Activated CD4-positive, alpha-beta T cell treated with anti-CD3 and anti-CD28 coated beads, Interleukin-2, amount 10 ng/mL, durations not matched to agents 7 days and 5 days (primary cell): Measurements from ENCODE around the gene ATXN7L3. TPM values are rescaled to one million over a fixed set of nuclear protein-coding genes. Genes with fewer than 3 reads are reported as not detected.

Experiments
- CTCF ChIA-PET: fragments of 350-600 bp; sonication (Branson Sonifier 250); formaldehyde crosslinking; loops from one replicate; lab custom pipeline; 2021; ENCODE audit warnings: antibody characterized with exemption; lab: Charles Lee
- POLR2A ChIA-PET: fragments of 350-600 bp; sonication (Branson Sonifier 250); formaldehyde crosslinking; loops from one replicate; lab custom pipeline; 2021; ENCODE audit warnings: antibody characterized with exemption; lab: Charles Lee
- DNase-seq: peaks from one replicate; pipeline ENCODE4 v3.0.0-alpha.2; 2020
- H3K27ac Mint-ChIP-seq: one replicate; pipeline ENCODE4 v1.8.0; 2021; ENCODE audit warnings: mild to moderate bottlenecking, moderate library complexity, mixed read lengths
- H3K27me3 Mint-ChIP-seq: one replicate; pipeline ENCODE4 v1.8.0; 2021; ENCODE audit warnings: mixed read lengths
- H3K36me3 Mint-ChIP-seq: one replicate; pipeline ENCODE4 v1.8.0; 2021; ENCODE audit warnings: low read depth, mixed read lengths
- H3K4me1 Mint-ChIP-seq: one replicate; pipeline ENCODE4 v1.8.0; 2021; ENCODE audit warnings: mixed read lengths
- H3K4me3 Mint-ChIP-seq: one replicate; pipeline ENCODE4 v1.8.0; 2021; ENCODE audit warnings: mild to moderate bottlenecking, moderate library complexity, mixed read lengths
- H3K9me3 Mint-ChIP-seq: one replicate; pipeline ENCODE4 v1.8.0; 2021; ENCODE audit warnings: mixed read lengths
- total RNA-seq, 2 experiments: library from RNA; stranded (reverse); gene quantifications; one replicate each; pipeline ENCODE4 v1.2.3, GENCODE V29; 2021

ATXN7L3 gene
- total RNA-seq, 2 experiments from 2014 or later = 110 to 112 TPM

DNA sequence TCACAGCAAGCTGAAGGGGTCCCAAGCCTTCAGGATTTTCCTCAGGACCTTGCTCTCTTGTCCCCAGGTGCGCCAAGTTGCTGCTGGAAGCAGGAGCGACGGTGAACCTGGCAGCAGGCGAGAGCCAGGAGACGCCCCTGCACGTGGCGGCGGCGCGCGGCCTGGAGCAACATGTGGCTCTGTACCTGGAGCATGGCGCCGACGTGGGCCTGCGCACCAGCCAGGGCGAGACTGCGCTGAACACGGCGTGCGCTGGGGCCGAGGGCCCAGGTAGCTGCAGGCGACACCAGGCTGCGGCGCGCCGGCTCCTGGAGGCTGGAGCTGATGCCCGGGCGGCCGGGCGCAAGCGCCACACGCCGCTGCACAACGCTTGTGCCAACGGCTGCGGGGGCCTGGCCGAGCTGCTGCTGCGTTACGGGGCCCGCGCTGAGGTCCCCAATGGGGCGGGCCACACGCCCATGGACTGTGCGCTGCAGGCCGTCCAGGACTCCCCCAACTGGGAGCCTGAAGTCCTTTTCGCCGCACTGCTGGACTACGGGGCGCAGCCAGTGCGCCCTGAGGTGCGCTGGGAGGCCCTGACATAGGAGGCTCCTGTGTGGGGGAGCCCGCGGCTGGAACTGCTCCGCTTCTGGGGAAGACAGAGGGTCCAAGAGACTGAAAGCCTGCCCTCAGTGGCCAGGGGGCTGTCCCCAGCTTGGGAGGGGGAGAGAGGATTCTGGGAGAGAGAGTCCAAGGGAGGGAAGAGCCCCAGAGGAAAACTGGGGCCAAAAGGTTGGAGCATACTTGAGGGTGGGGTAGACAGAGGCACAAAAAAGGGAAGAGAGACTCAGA is 22.8 kb downstream of the ATXN7L3 start:
- Mint-ChIP-seq H3K36me3 (peaks cover 19% of the 10 kb centered on the region), H3K27me3 (no peaks in the 10 kb centered on the region), H3K4me3 (no peak overlapping the region), H3K9me3 (no peaks in the 10 kb centered on the region), H3K27ac (no peak overlapping the region), H3K4me1 (peaks cover 3% of the 10 kb centered on the region)
- no peak for DNase-seq
- POLR2A ChIA-PET = no interaction called here
- CTCF ChIA-PET = no interaction called here

DNA sequence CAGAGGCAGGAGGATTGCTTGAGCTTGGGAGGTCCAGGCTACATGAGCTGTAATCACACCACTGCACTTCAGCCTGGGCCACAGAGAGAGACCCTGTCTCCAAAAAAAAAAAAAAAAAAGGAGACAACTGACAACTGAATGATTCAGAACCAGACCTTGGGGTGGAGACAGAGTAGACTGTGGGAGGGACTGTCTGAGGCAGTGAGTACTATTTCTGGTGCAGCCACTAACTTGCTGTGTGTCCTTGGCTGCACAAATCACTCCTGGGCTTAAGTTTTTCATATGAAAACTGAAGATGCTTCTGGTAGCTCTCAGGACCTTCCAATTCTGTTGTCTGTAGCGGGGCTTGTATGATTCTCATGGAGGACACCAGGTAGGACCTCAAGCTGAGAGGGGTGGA is 23.4 kb downstream of the ATXN7L3 start:
- DNase-seq = no peak
- Mint-ChIP-seq H3K27me3 (no peaks in the 10 kb centered on the region), H3K9me3 (no peaks in the 10 kb centered on the region), H3K4me1 (no peaks in the 10 kb centered on the region), H3K36me3 (peaks cover 15% of the 10 kb centered on the region), H3K27ac (no peak overlapping the region), H3K4me3 (no peak overlapping the region)
- ChIA-PET POLR2A (no interaction called here), CTCF (no interaction called here)

DNA sequence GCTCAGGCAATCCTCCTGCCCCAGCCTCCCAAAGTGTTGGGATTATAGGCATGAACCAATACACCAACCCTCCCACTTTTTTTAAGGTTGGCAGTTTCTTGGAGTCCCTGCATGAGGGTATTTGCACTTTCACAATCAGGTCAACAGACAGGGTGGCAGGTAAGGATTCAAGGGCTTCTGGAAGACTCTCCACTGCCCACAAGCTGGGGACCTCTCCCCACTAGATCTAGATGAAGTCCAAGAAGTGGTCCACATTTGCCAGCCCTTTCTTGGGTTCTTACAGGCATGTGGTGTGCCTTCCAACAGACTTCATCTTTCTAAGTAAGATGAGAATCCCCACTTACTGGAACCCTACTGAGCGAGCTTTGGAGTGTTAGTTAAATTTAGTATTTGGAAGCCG is 25.3 kb downstream of the ATXN7L3 start:
- CTCF ChIA-PET = interaction anchor here (0.6 to 1.0 kb wide), 2 partner anchors 36 to 1054 kb away, joined by 3 read pairs; no protein-coding TSS in a partner anchor
- Mint-ChIP-seq H3K4me3 (no peak overlapping the region), H3K27ac (no peak overlapping the region), H3K9me3 (no peaks in the 10 kb centered on the region), H3K27me3 (no peaks in the 10 kb centered on the region), H3K36me3 (peaks cover 15% of the 10 kb centered on the region), H3K4me1 (no peaks in the 10 kb centered on the region)
- DNase-seq = no peak
- POLR2A ChIA-PET = no interaction called here

DNA sequence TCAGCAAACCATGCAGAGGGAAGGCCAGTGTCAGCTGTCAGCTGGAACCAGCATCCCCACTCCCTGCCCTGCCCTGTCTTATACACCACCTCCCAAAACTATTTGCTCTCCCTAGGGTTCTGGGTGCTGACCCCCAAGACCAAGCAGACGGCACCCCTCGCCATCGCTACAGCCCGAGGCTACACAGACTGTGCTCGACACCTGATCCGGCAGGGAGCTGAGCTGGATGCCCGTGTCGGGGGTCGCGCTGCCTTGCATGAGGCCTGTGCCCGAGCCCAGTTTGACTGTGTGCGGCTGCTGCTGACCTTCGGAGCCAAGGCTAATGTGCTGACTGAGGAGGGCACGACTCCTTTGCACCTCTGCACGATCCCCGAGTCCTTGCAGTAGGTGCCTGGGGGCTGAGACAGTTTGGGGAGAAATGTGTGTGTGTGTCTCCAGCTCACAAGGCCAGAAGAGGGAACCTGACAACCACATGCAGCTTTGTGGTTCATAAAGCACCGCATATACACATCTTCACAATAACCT is 27.7 kb downstream of the ATXN7L3 start:
- no peak overlapping the region for H3K4me3 Mint-ChIP-seq
- DNase-seq = no peak
- CTCF ChIA-PET = interaction anchor here (0.7 to 2.2 kb wide), 6 partner anchors 8 to 145 kb away, joined by 3 to 8 read pairs (median 4); partner anchors contain the start of gene TMUB2
- POLR2A ChIA-PET = no interaction called here
- H3K4me1 Mint-ChIP-seq = peaks cover 12% of the 10 kb centered on the region
- H3K27ac Mint-ChIP-seq = no peak overlapping the region
- no peaks in the 10 kb centered on the region for H3K27me3 Mint-ChIP-seq
- H3K9me3 Mint-ChIP-seq = no peaks in the 10 kb centered on the region
- H3K36me3 Mint-ChIP-seq = peaks cover 5% of the 10 kb centered on the region

DNA sequence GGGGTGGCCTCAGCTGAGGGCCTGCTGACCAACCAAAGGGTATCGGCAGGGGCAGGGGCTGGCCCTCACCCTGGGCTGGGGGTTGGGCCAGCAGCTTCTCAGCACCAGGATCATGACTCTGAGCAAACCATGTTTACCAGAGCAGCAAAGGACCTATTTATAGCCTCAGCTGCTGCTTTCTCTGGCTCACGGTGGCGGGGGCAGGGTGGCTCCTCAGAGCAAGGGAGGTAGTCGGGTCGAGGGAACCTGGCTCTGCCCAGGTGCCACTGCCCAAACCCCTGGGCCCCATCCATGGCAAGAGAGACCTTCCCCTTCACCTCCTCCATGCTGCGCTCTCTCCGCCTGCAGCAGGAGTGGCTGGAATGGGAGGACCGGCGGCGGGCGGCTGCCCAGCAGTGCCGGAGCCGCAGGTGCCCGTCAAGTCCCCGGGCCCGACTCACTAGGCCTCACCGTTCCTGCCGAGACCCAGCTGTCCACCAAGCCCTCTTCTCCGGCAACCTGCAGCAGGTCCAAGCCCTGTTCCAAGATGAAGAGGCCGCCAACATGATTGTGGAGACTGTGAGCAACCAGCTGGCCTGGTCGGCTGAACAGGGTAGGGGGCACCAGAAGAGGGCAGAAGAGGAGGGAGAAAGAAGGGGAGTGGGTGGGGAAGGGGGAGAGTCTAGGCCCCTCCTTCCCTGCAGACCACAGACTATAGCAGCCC is 29.0 kb downstream of the ATXN7L3 start, which contains the start of gene ASB16:
ASB16 (plus strand) TSS at position 206 of the 703 bp plus-strand sequence; CDS start at position 292, 86 bp downstream.
- no peaks in the 10 kb centered on the region for H3K27me3 Mint-ChIP-seq
- peaks cover 4% of the 10 kb centered on the region for H3K36me3 Mint-ChIP-seq
- peaks cover 12% of the 10 kb centered on the region for H3K4me1 Mint-ChIP-seq
- H3K4me3 Mint-ChIP-seq = no peak within 1 kb of the TSS
- POLR2A ChIA-PET = no interaction called here
- H3K27ac Mint-ChIP-seq = peak within 1 kb of the TSS; percentile 64
- DNase-seq = no peak
- H3K9me3 Mint-ChIP-seq = no peaks in the 10 kb centered on the region
- CTCF ChIA-PET = interaction anchor here (0.6 to 1.8 kb wide), 6 partner anchors 11 to 146 kb away, joined by 3 to 8 read pairs (median 4); partner anchors contain the start of genes HDAC5 and TMUB2

DNA sequence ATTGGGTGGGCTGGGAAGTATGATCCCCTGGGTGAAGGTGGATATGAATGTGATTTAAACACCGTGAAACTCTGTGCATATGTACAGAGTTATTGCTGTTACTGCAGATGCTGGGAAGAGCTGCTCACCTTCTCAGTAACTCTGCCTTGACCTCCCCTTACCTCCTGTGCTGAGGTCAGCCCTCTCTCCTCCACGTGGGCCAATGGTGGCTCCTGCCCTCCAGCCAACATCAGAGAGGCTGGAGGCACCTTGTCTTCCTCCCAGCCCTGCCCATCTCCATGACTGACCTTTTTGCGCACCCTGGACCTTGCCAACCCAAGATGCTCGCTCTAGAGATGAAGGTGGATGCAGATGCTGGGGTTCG is 29.6 kb downstream of the ATXN7L3 start:
- no peaks in the 10 kb centered on the region for H3K27me3 Mint-ChIP-seq
- no peaks in the 10 kb centered on the region for H3K9me3 Mint-ChIP-seq
- H3K4me3 Mint-ChIP-seq = no peak overlapping the region
- H3K27ac Mint-ChIP-seq = peak overlapping the region; percentile 64
- DNase-seq = no peak
- ChIA-PET POLR2A (no interaction called here), CTCF (interaction anchor here (1.7 kb wide), 1 partner anchor 47 kb away, joined by 4 read pairs; the partner anchor contains the start of gene HDAC5)
- H3K36me3 Mint-ChIP-seq = no peaks in the 10 kb centered on the region
- H3K4me1 Mint-ChIP-seq = peaks cover 12% of the 10 kb centered on the region

DNA sequence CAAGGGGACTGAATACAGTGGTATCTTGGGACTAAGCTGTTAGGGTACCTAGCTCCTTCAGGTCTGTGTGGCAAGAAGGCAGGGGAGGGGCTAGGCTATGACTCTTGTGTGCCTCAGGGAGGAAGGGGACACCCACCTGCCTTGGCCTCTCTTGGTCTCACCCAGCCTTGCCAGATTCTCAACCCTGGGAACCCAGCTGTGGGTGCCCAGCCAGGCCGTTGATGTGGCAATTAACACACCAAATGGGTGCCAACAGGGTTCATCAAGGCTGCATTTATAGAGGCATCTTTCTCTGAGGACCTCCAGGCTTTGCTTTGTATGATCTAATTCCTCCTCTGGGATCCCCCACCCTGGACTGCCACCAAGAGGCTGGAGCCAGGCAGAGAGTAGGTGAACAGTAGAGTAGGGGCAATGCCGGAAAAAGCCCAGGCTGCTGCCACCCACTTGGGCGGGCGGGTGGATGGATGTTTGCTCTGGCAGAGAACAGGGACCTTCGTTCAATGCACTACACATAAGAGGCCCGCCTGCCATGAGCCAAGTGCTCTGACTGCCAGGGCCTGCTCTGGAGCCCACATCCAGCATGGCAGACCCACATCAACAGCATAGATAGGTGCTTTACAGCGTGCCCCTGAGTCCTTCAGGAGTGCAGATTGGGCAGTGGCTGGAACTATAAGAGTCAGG is 32.4 kb downstream of the ATXN7L3 start:
- no peak for DNase-seq
- Mint-ChIP-seq H3K27me3 (no peaks in the 10 kb centered on the region), H3K27ac (no peak overlapping the region), H3K36me3 (no peaks in the 10 kb centered on the region), H3K9me3 (no peaks in the 10 kb centered on the region), H3K4me3 (no peak overlapping the region), H3K4me1 (peaks cover 12% of the 10 kb centered on the region)
- CTCF ChIA-PET = interaction anchor here (0.6 to 2.4 kb wide), 4 partner anchors 12 to 333 kb away, joined by 3 to 11 read pairs (median 6); partner anchors contain the start of gene TMUB2
- POLR2A ChIA-PET = no interaction called here

DNA sequence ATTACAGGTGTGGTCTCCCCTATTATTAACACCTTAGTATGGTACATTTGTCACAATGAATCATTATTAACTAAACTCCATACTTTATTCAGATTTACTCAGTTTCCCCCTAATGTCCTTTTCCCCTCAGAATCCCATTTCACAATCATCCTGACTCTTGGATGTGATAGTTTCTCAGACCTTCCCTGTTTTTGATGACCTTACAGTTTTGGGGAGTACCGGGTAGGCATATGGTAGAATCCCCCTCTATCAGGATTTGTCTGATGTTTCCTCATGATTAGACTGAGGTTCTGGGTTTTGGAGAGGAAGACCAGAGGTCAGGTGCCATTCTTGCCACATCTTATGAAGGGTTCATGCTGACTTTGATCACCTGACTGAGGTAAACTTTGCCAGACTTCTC is 35.2 kb downstream of the ATXN7L3 start:
- CTCF ChIA-PET = no interaction called here
- Mint-ChIP-seq H3K27ac (no peak overlapping the region), H3K9me3 (no peaks in the 10 kb centered on the region), H3K4me3 (no peak overlapping the region), H3K27me3 (no peaks in the 10 kb centered on the region), H3K4me1 (peaks cover 14% of the 10 kb centered on the region), H3K36me3 (peaks cover 7% of the 10 kb centered on the region)
- POLR2A ChIA-PET = no interaction called here
- DNase-seq = no peak

DNA sequence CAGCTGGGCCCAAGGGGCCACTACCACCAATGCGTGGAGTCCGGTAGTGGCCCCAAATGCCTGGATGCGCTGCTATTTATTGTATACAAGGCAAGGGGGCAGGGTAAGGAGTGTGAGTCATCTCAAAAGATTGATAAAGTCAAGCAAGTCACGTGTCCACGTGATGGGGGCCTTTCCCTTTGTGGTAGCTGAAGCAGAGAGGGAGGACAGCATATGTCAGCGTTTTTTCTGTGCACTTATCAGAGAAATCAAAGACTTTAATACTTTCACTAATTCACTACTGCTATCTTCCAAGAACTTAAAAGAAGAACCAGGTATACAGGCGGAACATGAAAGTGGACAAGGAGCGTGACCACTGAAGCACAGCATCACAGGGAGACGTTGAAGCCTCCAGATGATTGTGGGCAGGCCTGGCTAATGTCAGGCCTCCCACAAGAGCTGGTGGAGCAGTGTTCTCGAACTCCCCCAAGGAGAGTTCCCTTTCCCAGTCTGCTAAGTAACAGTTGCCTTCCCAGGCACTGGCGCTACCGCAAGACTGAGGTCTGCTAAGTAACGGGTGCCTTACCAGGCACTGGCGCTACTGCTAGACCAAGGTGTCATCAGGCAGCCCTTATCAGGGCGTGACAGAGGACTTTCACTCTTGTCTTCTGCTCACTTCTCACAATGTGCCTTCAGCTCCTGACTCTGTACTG is 40.0 kb downstream of the ATXN7L3 start:
- H3K4me1 Mint-ChIP-seq = peaks cover 5% of the 10 kb centered on the region
- no peak for DNase-seq

DNA sequence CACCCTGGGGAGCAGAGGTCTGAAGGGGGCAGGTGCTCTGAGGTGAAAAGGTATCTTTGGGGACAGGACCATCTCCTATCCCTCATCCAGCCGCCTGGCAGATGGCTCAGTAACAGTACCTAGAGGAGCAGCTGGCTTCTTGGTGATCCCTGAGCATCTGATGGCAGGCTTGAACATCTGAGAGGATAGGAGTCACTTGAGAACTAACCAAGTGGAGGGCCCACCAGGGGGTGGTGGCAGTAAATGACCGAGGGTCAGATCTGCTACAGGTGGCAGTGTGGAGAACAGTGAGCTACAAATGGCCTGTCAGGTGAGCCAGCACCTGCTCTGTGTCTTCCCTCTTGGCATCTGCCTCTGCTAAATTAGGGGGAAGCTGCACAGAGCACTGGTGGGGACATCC is 44.2 kb downstream of the ATXN7L3 start:
- Mint-ChIP-seq H3K4me3 (no peak overlapping the region), H3K9me3 (no peaks in the 10 kb centered on the region), H3K4me1 (peaks cover 18% of the 10 kb centered on the region), H3K27me3 (no peaks in the 10 kb centered on the region), H3K36me3 (peaks cover 13% of the 10 kb centered on the region), H3K27ac (peak overlapping the region; percentile 19)
- DNase-seq = no peak
- POLR2A ChIA-PET = no interaction called here
- CTCF ChIA-PET = interaction anchor here (0.6 to 1.1 kb wide), 5 partner anchors 13 to 1684 kb away, joined by 3 to 5 read pairs (median 3); no protein-coding TSS in a partner anchor

More for the DNA sequence above, 40.0 kb downstream of the ATXN7L3 start:
- no peak overlapping the region for H3K4me3 Mint-ChIP-seq
- CTCF ChIA-PET = interaction anchor here (0.8 to 2.3 kb wide), 4 partner anchors 9 to 47 kb away, joined by 3 to 8 read pairs (median 5); no protein-coding TSS in a partner anchor
- H3K27me3 Mint-ChIP-seq = no peaks in the 10 kb centered on the region
- POLR2A ChIA-PET = no interaction called here
- H3K27ac Mint-ChIP-seq = no peak overlapping the region
- H3K9me3 Mint-ChIP-seq = no peaks in the 10 kb centered on the region
- peaks cover 11% of the 10 kb centered on the region for H3K36me3 Mint-ChIP-seq

DNA sequence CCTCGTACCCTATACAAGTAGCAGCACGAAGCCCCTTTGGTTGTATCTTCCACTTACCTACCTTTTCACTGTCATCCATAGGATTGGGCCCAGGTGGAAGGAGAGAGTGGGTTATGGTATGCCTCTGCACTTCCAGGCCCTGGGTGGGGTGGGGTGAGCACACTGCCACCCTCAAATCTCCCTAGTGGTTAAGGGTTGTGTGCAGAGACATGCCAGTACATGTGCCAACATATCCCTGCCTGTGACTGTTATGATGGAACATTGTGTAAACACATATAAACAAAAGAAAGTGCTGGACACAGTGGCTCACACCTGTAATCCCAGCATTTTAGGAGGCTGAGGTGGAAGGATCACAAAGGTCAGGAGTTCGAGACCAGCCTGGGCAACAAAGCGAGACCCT is 46.8 kb downstream of the ATXN7L3 start:
- Mint-ChIP-seq H3K9me3 (no peaks in the 10 kb centered on the region), H3K27me3 (no peaks in the 10 kb centered on the region), H3K4me1 (peaks cover 19% of the 10 kb centered on the region), H3K4me3 (no peak overlapping the region), H3K27ac (no peak overlapping the region), H3K36me3 (peaks cover 21% of the 10 kb centered on the region)
- DNase-seq = no peak
- ChIA-PET POLR2A (no interaction called here), CTCF (no interaction called here)
